WERI-Rb-1 (cell line): ENCODE results near the gene TSPEAR.
"Not testable (repeated sequence)": the region's sequence is repeated elsewhere in the genome, so short reads cannot be mapped to it uniquely, and the experiment has no call there.

Experiments used
- DNase-seq: peaks from one replicate; pipeline ENCODE4 v3.0.0-alpha.2; 2020
- H3K27ac ChIP-seq: fragments of 250-450 bp; sonication (Bioruptor Pico); 2 replicates; pipeline ENCODE4 v1.5.1; 2020; ENCODE audit warnings: mild to moderate bottlenecking, moderate library complexity
- H3K27me3 ChIP-seq: fragments of 250-450 bp; sonication (Bioruptor Pico); 2 replicates; pipeline ENCODE4 v1.5.1; 2021; ENCODE audit warnings: mild to moderate bottlenecking, low read depth, moderate library complexity; ENCODE audit not compliant: insufficient read depth, severe bottlenecking
- H3K36me3 ChIP-seq: fragments of 250-450 bp; sonication (Bioruptor Pico); 2 replicates; pipeline ENCODE4 v1.5.1; 2020; ENCODE audit warnings: mild to moderate bottlenecking, moderate library complexity
- H3K4me3 ChIP-seq: 2 replicates; pipeline ENCODE4 v1.5.1; 2011; ENCODE audit warnings: low read depth, mild to moderate bottlenecking, control low read depth, low read length
- H3K9me3 ChIP-seq: fragments of 250-450 bp; sonication (Bioruptor Pico); 2 replicates; pipeline ENCODE4 v1.5.1; 2021; ENCODE audit warnings: mild to moderate bottlenecking, moderate library complexity; ENCODE audit not compliant: severe bottlenecking
- CTCF ChIP-seq: IDR thresholded peaks from 2 replicates; pipeline ENCODE4 v1.5.1; 2011; ENCODE audit warnings: low read depth, mild to moderate bottlenecking, control low read depth, inconsistent platforms, low read length

TSPEAR gene

GRCh38 chr21:44601596-44602462 lies 109.5 kb downstream of the TSPEAR start:
- Histone ChIP-seq H3K36me3 (no peaks in the 10 kb centered on the region), H3K27ac (no peak overlapping the region), H3K4me3 (no peak overlapping the region), H3K27me3 (no peaks in the 10 kb centered on the region), H3K9me3 (peaks cover 13% of the 10 kb centered on the region)
- peak; percentile 38 for DNase-seq
- no peak for TF ChIP-seq CTCF

GRCh38 chr21:44601091-44601490 lies 110.3 kb downstream of the TSPEAR start:
- H3K9me3 ChIP-seq = peaks cover 13% of the 10 kb centered on the region
- not testable (repeated sequence) for DNase-seq, H3K27me3 ChIP-seq, H3K36me3 ChIP-seq, H3K4me3 ChIP-seq, H3K27ac ChIP-seq

- not testable (repeated sequence) for H3K27me3 ChIP-seq
Observed at GRCh38 chr21:44600118-44600978, 111.0 kb downstream of the TSPEAR start, which contains the start of gene KRTAP10-7. KRTAP10-7 (plus strand) TSS chr21:44600597; CDS start chr21:44600622, 25 bp downstream.

GRCh38 chr21:44599264-44600029 lies 111.9 kb downstream of the TSPEAR start:
- Histone ChIP-seq H3K36me3 (no peaks in the 10 kb centered on the region), H3K27ac (no peak overlapping the region), H3K4me3 (no peak overlapping the region), H3K27me3 (no peaks in the 10 kb centered on the region), H3K9me3 (peaks cover 10% of the 10 kb centered on the region)
- no peak for TF ChIP-seq CTCF
- no peak for DNase-seq

More at GRCh38 chr21:44600118-44600978, 111.0 kb downstream of the TSPEAR start, which contains the start of gene KRTAP10-7:
- not testable (repeated sequence) for H3K4me3 ChIP-seq, H3K36me3 ChIP-seq, DNase-seq, H3K27ac ChIP-seq
- H3K9me3 ChIP-seq = peaks cover 13% of the 10 kb centered on the region

GRCh38 chr21:44598061-44598460 lies 113.3 kb downstream of the TSPEAR start:
- Histone ChIP-seq H3K9me3 (peaks cover 4% of the 10 kb centered on the region), H3K27me3 (no peaks in the 10 kb centered on the region), H3K4me3 (no peak overlapping the region), H3K27ac (0 out of 2 replicates have a peak overlapping the region, but pooled peaks have one; percentile 1), H3K36me3 (no peaks in the 10 kb centered on the region)
- no peak for DNase-seq
- no peak for TF ChIP-seq CTCF

- H3K4me3 ChIP-seq = no peak overlapping the region
Observed at GRCh38 chr21:44596068-44596725, 115.2 kb downstream of the TSPEAR start.

More at GRCh38 chr21:44596068-44596725, 115.2 kb downstream of the TSPEAR start:
- Histone ChIP-seq H3K27me3 (no peaks in the 10 kb centered on the region), H3K27ac (no peak overlapping the region), H3K36me3 (no peaks in the 10 kb centered on the region), H3K9me3 (peaks cover 4% of the 10 kb centered on the region)
- no peak for DNase-seq
- no peak for TF ChIP-seq CTCF
